ENCODE results near the gene NLGN1.

NLGN1 gene

DNA sequence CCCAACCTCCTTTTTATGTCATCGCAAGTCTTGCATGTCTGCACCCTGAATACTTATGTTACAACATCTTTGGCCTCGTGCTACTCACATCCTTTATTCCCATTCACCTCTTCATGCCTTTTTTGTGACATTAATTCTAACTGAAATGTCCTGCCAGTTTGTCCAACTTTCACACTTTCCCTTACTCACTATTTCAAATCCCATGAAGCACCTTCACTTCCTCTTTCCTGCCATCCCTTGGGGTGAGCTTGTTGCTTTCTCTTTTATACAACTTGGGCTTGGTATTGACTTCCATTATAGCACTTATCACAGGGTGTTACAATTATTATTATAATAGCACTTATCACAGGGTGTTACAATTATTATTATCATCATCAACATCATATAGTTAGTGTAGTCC, 496.3 kb downstream of the NLGN1 start:
- Histone ChIP-seq H3K36me3 (ENCODE audit: low read depth) (no peaks in the 10 kb centered on the region), H3K27me3 (ENCODE audit: insufficient read depth, poor library complexity, severe bottlenecking) (no peaks in the 10 kb centered on the region), H3K9me3 (ENCODE audit: severe bottlenecking) (no peaks in the 10 kb centered on the region), H3K27ac (ENCODE audit: poor library complexity, severe bottlenecking) (no peak overlapping the region), H3K4me3 (ENCODE audit: severe bottlenecking) (no peak overlapping the region), H3K4me1 (ENCODE audit: insufficient read depth, poor library complexity, severe bottlenecking) (no peaks in the 10 kb centered on the region)
- TF ChIP-seq, protein P1, sequence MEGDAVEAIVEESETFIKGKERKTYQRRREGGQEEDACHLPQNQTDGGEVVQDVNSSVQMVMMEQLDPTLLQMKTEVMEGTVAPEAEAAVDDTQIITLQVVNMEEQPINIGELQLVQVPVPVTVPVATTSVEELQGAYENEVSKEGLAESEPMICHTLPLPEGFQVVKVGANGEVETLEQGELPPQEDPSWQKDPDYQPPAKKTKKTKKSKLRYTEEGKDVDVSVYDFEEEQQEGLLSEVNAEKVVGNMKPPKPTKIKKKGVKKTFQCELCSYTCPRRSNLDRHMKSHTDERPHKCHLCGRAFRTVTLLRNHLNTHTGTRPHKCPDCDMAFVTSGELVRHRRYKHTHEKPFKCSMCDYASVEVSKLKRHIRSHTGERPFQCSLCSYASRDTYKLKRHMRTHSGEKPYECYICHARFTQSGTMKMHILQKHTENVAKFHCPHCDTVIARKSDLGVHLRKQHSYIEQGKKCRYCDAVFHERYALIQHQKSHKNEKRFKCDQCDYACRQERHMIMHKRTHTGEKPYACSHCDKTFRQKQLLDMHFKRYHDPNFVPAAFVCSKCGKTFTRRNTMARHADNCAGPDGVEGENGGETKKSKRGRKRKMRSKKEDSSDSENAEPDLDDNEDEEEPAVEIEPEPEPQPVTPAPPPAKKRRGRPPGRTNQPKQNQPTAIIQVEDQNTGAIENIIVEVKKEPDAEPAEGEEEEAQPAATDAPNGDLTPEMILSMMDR (IDR thresholded peaks at IDR 0.05; ENCODE audit: poor library complexity, severe bottlenecking), result no peak
- DNase-seq (ENCODE audit: low spot score) (no peak), ATAC-seq (ENCODE audit: low read depth) (no peak)

DNA sequence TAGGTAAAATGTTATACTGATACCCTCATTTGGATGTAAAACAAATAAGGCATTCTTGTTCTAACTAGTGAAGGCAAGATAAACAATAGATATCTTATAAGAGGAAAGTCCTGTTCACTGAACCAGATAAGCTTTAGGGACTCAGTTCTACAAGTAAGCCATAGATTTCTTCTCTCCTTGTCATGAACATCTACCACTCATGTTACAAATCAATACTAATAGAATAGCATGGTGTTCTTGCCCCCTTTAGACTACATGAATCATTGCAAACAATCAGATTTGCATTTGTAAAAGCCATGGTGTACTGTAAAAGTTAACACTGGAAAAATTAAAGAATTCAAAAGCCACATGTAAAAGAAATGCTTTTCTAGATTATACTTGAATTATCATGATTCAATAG, 500.1 kb downstream of the NLGN1 start:
- no peak overlapping the region for H3K4me3 ChIP-seq (ENCODE audit: severe bottlenecking)
- H3K36me3 ChIP-seq (ENCODE audit: low read depth), result no peaks in the 10 kb centered on the region
- no peaks in the 10 kb centered on the region for H3K4me1 ChIP-seq (ENCODE audit: insufficient read depth, poor library complexity, severe bottlenecking)
- no peak for ATAC-seq (ENCODE audit: low read depth)
- no peaks in the 10 kb centered on the region for H3K27me3 ChIP-seq (ENCODE audit: insufficient read depth, poor library complexity, severe bottlenecking)
- no peaks in the 10 kb centered on the region for H3K9me3 ChIP-seq (ENCODE audit: severe bottlenecking)
- no peak for DNase-seq (ENCODE audit: low spot score)
- TF ChIP-seq, protein P1 (IDR thresholded peaks at IDR 0.05; ENCODE audit: poor library complexity, severe bottlenecking), result no peak
- no peak overlapping the region for H3K27ac ChIP-seq (ENCODE audit: poor library complexity, severe bottlenecking)

DNA sequence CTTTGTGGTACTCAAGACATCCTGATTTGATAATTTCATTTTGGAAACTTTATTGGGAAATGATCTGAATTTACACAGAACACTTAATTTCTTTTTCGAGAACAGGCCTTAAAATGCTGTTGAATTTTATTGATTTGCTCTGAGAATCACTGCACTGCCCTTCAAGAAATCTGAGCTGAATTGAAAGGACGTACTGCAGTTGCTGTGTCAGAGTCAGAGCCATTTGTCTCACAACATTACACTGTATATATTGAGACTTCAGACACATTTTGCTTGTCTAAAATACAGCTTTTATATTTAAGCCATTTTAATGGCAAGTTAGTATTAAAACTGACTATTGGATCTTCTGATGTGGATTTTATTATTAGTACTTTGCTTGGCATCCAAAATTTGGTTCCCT, 504.1 kb downstream of the NLGN1 start:
- ATAC-seq (ENCODE audit: low read depth) (no peak), DNase-seq (ENCODE audit: low spot score) (no peak)
- H3K9me3 ChIP-seq (ENCODE audit: severe bottlenecking), result no peaks in the 10 kb centered on the region
- H3K4me1 ChIP-seq (ENCODE audit: insufficient read depth, poor library complexity, severe bottlenecking), result no peaks in the 10 kb centered on the region
- no peak overlapping the region for H3K4me3 ChIP-seq (ENCODE audit: severe bottlenecking)
- no peak overlapping the region for H3K27ac ChIP-seq (ENCODE audit: poor library complexity, severe bottlenecking)
- TF ChIP-seq, protein P1 (IDR thresholded peaks at IDR 0.05; ENCODE audit: poor library complexity, severe bottlenecking), result no peak
- H3K36me3 ChIP-seq (ENCODE audit: low read depth), result no peaks in the 10 kb centered on the region
- H3K27me3 ChIP-seq (ENCODE audit: insufficient read depth, poor library complexity, severe bottlenecking), result no peaks in the 10 kb centered on the region

DNA sequence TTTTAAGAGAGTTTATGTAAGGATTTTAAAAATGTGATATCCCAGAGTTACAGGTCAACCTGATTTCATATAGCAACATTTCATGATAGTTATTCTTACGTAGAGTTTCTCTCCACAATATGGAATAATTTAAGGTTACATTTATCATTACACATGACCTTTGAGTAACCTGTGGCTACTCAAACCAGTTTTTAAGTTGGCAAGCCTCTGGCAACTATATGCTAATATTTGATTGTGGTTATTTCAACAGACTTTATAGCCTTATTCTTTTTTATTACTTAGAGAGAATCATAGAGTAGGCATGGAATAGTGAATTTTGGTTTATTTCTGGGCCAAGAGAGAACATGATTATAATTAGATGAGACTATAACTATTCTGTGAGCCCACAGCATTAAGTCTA, 504.9 kb downstream of the NLGN1 start:
- TF ChIP-seq, protein P1 (IDR thresholded peaks at IDR 0.05; ENCODE audit: poor library complexity, severe bottlenecking), result no peak
- Histone ChIP-seq H3K4me3 (ENCODE audit: severe bottlenecking) (no peak overlapping the region), H3K9me3 (ENCODE audit: severe bottlenecking) (no peaks in the 10 kb centered on the region), H3K27ac (ENCODE audit: poor library complexity, severe bottlenecking) (no peak overlapping the region), H3K27me3 (ENCODE audit: insufficient read depth, poor library complexity, severe bottlenecking) (no peaks in the 10 kb centered on the region), H3K4me1 (ENCODE audit: insufficient read depth, poor library complexity, severe bottlenecking) (no peaks in the 10 kb centered on the region), H3K36me3 (ENCODE audit: low read depth) (no peaks in the 10 kb centered on the region)
- ATAC-seq (ENCODE audit: low read depth) (no peak), DNase-seq (ENCODE audit: low spot score) (no peak)

DNA sequence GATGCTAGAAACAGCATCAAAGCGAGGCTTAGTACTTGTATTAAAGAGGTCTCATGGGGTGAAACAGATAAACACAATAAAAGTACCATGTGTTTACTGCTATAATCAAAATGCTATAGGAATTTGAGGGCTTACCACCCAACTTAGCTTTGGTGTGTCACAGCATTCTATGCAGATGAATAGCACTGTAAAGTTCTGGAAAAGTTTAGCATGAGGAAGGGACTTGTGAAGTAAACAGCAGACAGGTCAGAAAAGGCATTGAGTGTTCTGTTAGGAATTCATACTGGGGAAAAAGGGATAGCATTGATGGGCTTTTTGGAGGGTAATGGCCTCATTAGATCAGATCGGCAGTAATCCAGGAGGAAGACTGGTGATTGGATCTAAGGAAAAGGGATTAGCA, 505.3 kb downstream of the NLGN1 start:
- ATAC-seq (ENCODE audit: low read depth) (no peak), DNase-seq (ENCODE audit: low spot score) (no peak)
- no peaks in the 10 kb centered on the region for H3K36me3 ChIP-seq (ENCODE audit: low read depth)
- no peak overlapping the region for H3K27ac ChIP-seq (ENCODE audit: poor library complexity, severe bottlenecking)
- TF ChIP-seq, protein P1 (IDR thresholded peaks at IDR 0.05; ENCODE audit: poor library complexity, severe bottlenecking), result no peak
- H3K4me3 ChIP-seq (ENCODE audit: severe bottlenecking), result no peak overlapping the region
- no peaks in the 10 kb centered on the region for H3K4me1 ChIP-seq (ENCODE audit: insufficient read depth, poor library complexity, severe bottlenecking)
- H3K9me3 ChIP-seq (ENCODE audit: severe bottlenecking), result no peaks in the 10 kb centered on the region
- no peaks in the 10 kb centered on the region for H3K27me3 ChIP-seq (ENCODE audit: insufficient read depth, poor library complexity, severe bottlenecking)

Data from RWPE2 (cell line).